RWPE2 (cell line): ENCODE measurements around the gene SGMS1.

ENCODE experiments used
- ATAC-seq: fragments of 200-7000 bp; cut with Tn5 transposase; 3 replicates; pipeline ENCODE4 v1.9.1; 2021; ENCODE audit warnings: low read depth
- DNase-seq: peaks from one replicate; pipeline ENCODE4 v3.0.0-alpha.2; 2020; ENCODE audit warnings: low spot score
- H3K27ac ChIP-seq: fragments of 450-650 bp; 2 replicates; pipeline ENCODE4 v1.5.1; 2017; ENCODE audit warnings: mild to moderate bottlenecking; ENCODE audit not compliant: poor library complexity, severe bottlenecking
- H3K27me3 ChIP-seq: fragments of 250-450 bp; sonication (Bioruptor Pico); 2 replicates; pipeline ENCODE4 v1.5.1; 2021; ENCODE audit warnings: mild to moderate bottlenecking, moderate library complexity; ENCODE audit not compliant: insufficient read depth, poor library complexity, severe bottlenecking
- H3K36me3 ChIP-seq: fragments of 250-450 bp; sonication (Bioruptor Pico); 2 replicates; pipeline ENCODE4 v1.5.1; 2020; ENCODE audit warnings: low read depth, mild to moderate bottlenecking, moderate library complexity
- H3K4me1 ChIP-seq: fragments of 250-450 bp; sonication (Bioruptor Pico); 2 replicates; pipeline ENCODE4 v1.5.1; 2021; ENCODE audit warnings: mild to moderate bottlenecking, moderate library complexity; ENCODE audit not compliant: insufficient read depth, poor library complexity, severe bottlenecking
- H3K4me3 ChIP-seq: fragments of 250-450 bp; sonication (Bioruptor Pico); 2 replicates; pipeline ENCODE4 v1.5.1; 2021; ENCODE audit warnings: mild to moderate bottlenecking, moderate library complexity; ENCODE audit not compliant: severe bottlenecking
- H3K9me3 ChIP-seq: fragments of 250-450 bp; sonication (Bioruptor Pico); 2 replicates; pipeline ENCODE4 v1.5.1; 2021; ENCODE audit warnings: mild to moderate bottlenecking, moderate library complexity; ENCODE audit not compliant: severe bottlenecking
- TF ChIP-seq, protein P1 (sequence below): fragments of 450-650 bp; IDR thresholded peaks from one replicate; pipeline ENCODE4 v1.5.1; 2017; ENCODE audit warnings: mild to moderate bottlenecking, moderate library complexity; ENCODE audit not compliant: poor library complexity, severe bottlenecking

The SGMS1 gene

DNA sequence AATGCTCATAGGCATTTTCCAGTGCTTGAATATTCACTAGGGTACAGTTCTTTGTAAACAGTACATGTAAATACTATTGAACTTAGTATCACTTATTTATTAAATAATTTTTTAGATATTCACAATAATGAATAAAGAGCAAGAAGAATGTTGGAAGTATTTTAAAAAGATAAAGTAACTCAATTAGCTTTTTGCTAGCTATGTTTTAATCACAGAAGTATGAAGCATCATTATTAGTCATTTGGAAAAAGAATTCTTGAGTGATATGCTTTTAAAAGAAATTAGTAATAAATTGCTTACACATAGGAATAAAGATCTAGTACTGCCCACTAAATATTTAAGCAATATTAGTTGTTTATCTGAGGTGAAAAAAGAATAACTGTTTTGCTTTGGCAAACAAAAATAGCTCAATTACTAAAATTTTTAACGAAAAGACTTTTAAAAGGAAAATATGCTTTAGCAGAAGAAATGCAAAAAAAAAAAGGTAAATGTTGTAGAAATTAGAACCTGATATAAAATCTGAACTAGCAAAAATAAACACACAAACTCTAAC lies 66.5 kb downstream of the SGMS1 start:
- Histone ChIP-seq H3K36me3 (no peaks in the 10 kb centered on the region), H3K4me3 (no peak overlapping the region), H3K9me3 (no peaks in the 10 kb centered on the region), H3K27me3 (no peaks in the 10 kb centered on the region), H3K27ac (no peak overlapping the region), H3K4me1 (peaks cover 2% of the 10 kb centered on the region)
- TF ChIP-seq, protein P1, sequence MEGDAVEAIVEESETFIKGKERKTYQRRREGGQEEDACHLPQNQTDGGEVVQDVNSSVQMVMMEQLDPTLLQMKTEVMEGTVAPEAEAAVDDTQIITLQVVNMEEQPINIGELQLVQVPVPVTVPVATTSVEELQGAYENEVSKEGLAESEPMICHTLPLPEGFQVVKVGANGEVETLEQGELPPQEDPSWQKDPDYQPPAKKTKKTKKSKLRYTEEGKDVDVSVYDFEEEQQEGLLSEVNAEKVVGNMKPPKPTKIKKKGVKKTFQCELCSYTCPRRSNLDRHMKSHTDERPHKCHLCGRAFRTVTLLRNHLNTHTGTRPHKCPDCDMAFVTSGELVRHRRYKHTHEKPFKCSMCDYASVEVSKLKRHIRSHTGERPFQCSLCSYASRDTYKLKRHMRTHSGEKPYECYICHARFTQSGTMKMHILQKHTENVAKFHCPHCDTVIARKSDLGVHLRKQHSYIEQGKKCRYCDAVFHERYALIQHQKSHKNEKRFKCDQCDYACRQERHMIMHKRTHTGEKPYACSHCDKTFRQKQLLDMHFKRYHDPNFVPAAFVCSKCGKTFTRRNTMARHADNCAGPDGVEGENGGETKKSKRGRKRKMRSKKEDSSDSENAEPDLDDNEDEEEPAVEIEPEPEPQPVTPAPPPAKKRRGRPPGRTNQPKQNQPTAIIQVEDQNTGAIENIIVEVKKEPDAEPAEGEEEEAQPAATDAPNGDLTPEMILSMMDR = no peak
- ATAC-seq (no peak), DNase-seq (no peak)

DNA sequence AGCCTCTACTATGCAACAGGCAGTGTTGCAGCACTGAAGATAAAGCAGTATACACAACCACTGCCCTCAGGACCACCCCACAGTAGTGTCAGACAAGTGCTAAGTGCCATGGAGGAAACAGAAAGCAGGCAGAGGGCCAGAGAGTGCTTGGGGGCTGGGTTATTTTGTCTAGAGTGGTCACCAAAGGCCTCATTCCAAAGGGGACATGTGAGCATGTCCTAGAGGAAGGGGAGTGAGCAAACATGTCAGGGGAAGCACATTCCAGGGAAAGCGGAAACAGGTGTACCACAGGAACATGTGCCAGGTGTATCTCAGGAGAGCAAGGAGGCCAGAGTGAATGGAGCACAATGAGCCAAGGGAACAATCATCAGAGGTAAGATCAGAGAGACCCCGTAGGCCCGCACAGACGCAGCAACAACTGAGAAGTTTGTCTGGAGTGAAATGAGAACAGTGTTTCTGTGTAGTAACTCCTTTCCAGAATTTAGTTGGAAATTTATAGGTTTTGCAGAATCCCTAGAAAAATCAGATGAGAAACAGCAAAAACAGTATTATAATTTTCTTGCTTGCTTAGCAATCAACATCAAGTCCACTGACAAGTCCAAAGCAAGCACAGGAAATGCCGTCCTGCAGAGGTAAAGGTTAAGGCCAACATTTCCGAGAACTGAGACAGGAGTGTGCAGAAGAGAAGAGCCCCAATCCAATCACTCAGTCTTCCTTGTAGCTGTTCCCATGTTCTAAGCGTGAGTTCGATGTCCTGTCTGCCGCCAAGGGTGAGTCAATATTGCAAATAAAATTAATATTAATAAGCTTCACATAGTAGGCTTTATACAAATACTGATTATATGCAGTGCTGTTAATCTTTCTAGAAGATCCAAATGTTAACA lies 67.3 kb downstream of the SGMS1 start:
- DNase-seq = no peak
- Histone ChIP-seq H3K4me3 (no peak overlapping the region), H3K9me3 (no peaks in the 10 kb centered on the region), H3K27me3 (no peaks in the 10 kb centered on the region), H3K27ac (no peak overlapping the region), H3K36me3 (no peaks in the 10 kb centered on the region), H3K4me1 (no peaks in the 10 kb centered on the region)
- TF ChIP-seq, protein P1 = no peak
- ATAC-seq = no peak

DNA sequence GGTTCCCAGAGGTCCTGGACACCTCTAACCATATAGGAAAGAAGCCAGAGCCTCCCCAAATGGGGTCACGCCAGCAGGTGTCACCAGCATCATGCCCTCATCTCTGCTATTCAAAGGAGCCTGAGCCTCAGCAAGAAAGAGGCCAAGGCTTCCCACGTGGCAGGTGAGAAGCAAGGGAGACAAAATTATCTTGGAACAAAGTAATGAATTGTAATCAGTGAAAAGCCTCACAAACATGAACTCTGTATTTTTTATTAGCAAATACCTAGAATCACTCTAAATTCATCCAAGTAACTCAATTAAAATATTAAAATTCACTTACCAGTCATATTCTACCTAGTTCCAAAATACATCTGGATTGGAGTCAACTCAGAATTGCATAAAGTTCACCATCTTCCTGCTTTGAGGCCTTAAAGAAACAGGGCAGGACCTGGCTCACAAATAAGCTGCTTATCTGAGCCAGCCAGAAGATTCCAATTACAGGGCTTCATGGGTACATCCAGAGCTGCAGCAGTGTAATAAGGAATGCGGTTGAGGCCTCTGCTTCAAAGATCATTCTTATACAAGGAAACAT lies 68.7 kb downstream of the SGMS1 start:
- Histone ChIP-seq H3K36me3 (no peaks in the 10 kb centered on the region), H3K27me3 (no peaks in the 10 kb centered on the region), H3K9me3 (no peaks in the 10 kb centered on the region), H3K27ac (no peak overlapping the region), H3K4me3 (no peak overlapping the region), H3K4me1 (no peaks in the 10 kb centered on the region)
- DNase-seq (no peak), ATAC-seq (no peak)
- TF ChIP-seq, protein P1 = no peak

DNA sequence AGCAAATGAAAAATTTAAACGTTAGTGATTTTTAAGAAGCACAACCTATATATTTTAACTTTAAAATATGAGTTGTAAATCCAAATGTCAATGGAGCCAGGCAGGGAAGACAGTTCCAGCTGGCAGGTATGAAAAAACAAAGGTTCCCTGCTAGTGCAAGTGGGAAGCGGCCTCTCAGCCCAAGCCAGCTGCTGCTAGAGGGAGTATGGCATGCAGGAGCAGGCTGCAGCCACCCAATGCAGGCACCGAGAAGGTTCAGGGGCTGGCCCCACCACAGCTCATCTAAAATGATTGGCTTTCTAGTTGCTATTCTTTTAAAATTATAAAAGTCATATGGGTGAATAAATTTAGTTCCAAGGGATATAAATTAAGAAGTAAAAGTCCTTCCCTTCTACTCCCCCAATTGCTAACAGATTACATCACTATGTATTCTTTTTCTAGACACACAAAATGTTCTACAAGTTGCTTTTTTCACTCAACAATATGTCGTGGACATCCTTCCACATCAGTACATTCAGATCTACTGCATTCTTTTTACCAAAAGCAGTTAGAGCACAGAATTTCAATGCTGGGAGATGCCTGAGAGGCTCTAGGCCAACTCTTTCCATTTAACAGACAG lies 69.3 kb downstream of the SGMS1 start:
- Histone ChIP-seq H3K27me3 (no peaks in the 10 kb centered on the region), H3K36me3 (no peaks in the 10 kb centered on the region), H3K27ac (no peak overlapping the region), H3K9me3 (no peaks in the 10 kb centered on the region), H3K4me3 (no peak overlapping the region), H3K4me1 (no peaks in the 10 kb centered on the region)
- ATAC-seq = no peak
- no peak for DNase-seq
- TF ChIP-seq, protein P1 = no peak
